Measurements from ENCODE around the gene VTI1B. TPM values are rescaled to one million over a fixed set of nuclear protein-coding genes. Genes with fewer than 3 reads are reported as not detected.
"Not testable (repeated sequence)": the region's sequence is repeated elsewhere in the genome, so short reads cannot be mapped to it uniquely, and the experiment has no call there.

VTI1B gene
- total and polyA plus RNA-seq, 4 donors = 64.5 to 179 (median 124) TPM

DNA sequence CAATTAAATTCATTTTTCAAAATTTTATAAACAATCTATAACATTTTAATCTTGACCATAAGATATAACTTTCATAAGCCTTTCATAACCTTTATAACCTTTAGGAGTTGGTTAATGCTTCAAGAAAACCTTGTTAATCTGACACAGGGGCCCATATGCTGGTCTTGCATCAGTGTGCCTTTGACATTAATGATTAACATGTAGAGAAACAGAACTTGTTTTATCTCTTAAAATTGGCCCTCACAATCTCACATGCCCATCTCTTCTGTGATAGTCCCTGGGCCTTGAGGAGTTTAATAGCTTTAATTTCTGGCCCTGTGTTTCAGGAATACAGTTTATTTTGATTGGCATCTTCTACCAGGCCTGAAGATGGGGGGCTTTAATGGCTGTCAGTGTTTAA is 34.9 kb upstream of the VTI1B start:
- H3K27me3 ChIP-seq (ENCODE audit: control insufficient read depth, insufficient read depth, low read length); H3K36me3 ChIP-seq (ENCODE audit: control insufficient read depth, insufficient read depth, low read length); H3K27ac ChIP-seq (ENCODE audit: low read depth, low read length); H3K4me1 ChIP-seq (ENCODE audit: control insufficient read depth, insufficient read depth, low read length); H3K9me3 ChIP-seq (ENCODE audit: control insufficient read depth, insufficient read depth, low read length); H3K4me3 ChIP-seq (ENCODE audit: low read depth, low read length); DNase-seq (ENCODE audit: low read depth in 4 of 6, low spot score in 6 of 6): not testable (repeated sequence)

DNA sequence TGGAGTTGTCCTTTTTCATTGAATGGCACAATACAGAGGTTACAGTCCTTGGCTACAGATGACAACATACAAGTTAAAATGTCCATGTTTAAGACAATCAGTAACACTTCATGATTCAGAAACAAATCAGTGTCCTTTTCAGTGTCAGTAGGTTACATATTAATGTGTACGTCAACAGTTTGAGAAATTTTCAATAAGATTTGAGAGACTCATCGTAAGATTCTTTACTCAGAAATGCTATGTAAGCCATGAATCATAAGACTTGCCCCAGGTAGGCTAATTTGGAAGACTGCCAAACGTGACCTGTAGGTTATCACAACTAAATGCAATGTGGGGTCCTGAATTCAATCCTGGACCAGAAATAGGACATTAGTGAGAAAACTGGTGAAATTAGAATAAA is 30.8 kb upstream of the VTI1B start:
- no peak overlapping the region for H3K27ac ChIP-seq (ENCODE audit: low read depth, low read length)
- DNase-seq (ENCODE audit: low read depth in 4 of 6, low spot score in 6 of 6) = no peak
- WGBS (ENCODE audit: insufficient coverage) = 92% methylated on average over 3 of the region's 3 CpGs
- H3K9me3 ChIP-seq (ENCODE audit: control insufficient read depth, insufficient read depth, low read length) = peaks cover 4% of the 10 kb centered on the region
- no peak overlapping the region for H3K4me3 ChIP-seq (ENCODE audit: low read depth, low read length)
- no peaks in the 10 kb centered on the region for H3K36me3 ChIP-seq (ENCODE audit: control insufficient read depth, insufficient read depth, low read length)
- no peaks in the 10 kb centered on the region for H3K4me1 ChIP-seq (ENCODE audit: control insufficient read depth, insufficient read depth, low read length)
- no peaks in the 10 kb centered on the region for H3K27me3 ChIP-seq (ENCODE audit: control insufficient read depth, insufficient read depth, low read length)

DNA sequence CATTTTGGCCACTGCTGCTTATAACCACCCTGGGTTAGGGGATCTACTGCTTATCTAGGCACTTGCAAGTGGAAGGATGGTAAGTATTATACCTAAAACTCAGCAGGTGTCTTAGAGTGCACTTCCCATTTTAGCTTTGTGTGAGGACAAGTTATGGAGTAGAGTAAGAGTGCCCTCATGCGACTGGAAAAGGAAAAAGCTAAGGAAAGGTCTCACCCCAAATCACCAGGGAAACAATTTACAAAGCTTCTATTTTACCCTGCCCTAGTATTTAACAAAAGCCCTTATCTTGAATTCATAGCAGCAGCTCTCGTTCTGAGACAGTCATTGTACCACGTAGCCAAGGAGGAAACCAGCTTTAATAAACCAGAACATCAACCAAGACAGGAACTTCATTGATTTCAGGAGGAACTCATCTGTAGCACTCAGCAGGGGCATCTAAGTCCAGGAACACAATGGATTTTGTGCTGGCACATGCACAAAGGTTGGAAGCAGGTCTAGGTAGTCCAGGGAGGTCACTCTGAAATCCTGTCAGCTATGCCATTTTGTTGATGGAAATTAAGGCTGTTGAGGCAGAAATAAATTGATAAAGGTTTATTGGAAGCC is 30.2 kb upstream of the VTI1B start:
- DNase-seq (ENCODE audit: low read depth in 4 of 6, low spot score in 6 of 6) = peak; percentile 33 to 89 (median 54)
- Histone ChIP-seq H3K9me3 (ENCODE audit: control insufficient read depth, insufficient read depth, low read length) (peaks cover 2% of the 10 kb centered on the region), H3K4me1 (ENCODE audit: control insufficient read depth, insufficient read depth, low read length) (no peaks in the 10 kb centered on the region), H3K36me3 (ENCODE audit: control insufficient read depth, insufficient read depth, low read length) (no peaks in the 10 kb centered on the region), H3K4me3 (ENCODE audit: low read depth, low read length) (no peak overlapping the region), H3K27ac (ENCODE audit: low read depth, low read length) (no peak overlapping the region), H3K27me3 (ENCODE audit: control insufficient read depth, insufficient read depth, low read length) (no peaks in the 10 kb centered on the region)
- WGBS (ENCODE audit: insufficient coverage) = 0% methylated on average over 2 of the region's 3 CpGs

DNA sequence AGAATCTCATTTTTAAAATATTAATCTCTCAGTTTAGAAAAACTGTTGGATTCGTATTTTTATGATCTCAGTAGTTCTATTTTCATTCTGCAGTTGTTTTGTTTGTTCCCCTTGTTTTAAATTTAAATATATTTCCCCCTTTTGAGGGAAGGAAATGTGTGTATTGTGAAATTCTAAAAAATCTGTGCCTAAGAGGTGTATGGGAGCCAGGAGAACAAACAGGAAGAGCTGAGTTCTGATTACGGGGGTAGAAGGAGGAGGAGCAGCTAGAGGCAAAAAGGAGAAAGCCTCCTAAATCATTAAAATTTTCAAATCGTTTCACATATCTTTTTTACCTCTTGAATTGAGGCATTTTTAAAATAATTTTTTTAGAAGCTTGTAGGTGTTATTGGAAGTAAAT is 29.6 kb upstream of the VTI1B start:
- Histone ChIP-seq H3K27me3 (ENCODE audit: control insufficient read depth, insufficient read depth, low read length) (no peaks in the 10 kb centered on the region), H3K36me3 (ENCODE audit: control insufficient read depth, insufficient read depth, low read length) (no peaks in the 10 kb centered on the region), H3K27ac (ENCODE audit: low read depth, low read length) (no peak overlapping the region), H3K9me3 (ENCODE audit: control insufficient read depth, insufficient read depth, low read length) (peaks cover 2% of the 10 kb centered on the region), H3K4me3 (ENCODE audit: low read depth, low read length) (no peak overlapping the region), H3K4me1 (ENCODE audit: control insufficient read depth, insufficient read depth, low read length) (no peaks in the 10 kb centered on the region)
- no CpG with 5 or more reads among the region's 3 CpGs for WGBS (ENCODE audit: insufficient coverage)
- no peak for DNase-seq (ENCODE audit: low read depth in 4 of 6, low spot score in 6 of 6)

DNA sequence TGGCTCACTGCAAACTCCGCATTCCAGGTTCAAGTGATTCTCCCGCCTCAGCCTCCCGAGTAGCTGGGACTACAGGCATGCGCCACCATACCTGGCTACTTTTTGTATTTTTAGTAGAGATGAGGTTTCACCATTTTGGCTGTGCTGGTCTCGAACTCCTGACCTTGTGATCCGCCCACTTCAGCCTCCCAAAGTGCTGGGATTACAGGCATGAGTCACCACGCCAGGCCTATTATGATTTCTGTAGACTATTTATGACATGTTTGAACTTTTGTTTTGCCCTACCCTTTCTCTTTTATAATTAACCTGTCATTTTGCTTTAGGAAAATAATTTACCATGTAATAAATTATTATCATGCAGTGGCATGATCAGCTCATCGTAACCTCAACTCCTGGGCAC is 27.1 kb upstream of the VTI1B start, which contains the start of gene RDH12:
Gene RDH12, plus strand, starts transcription at position 395 of the 400 bp plus-strand sequence. CDS start 20,757 bp downstream, outside the sequence.
- H3K36me3 ChIP-seq (ENCODE audit: control insufficient read depth, insufficient read depth, low read length) = not testable (repeated sequence)

DNA sequence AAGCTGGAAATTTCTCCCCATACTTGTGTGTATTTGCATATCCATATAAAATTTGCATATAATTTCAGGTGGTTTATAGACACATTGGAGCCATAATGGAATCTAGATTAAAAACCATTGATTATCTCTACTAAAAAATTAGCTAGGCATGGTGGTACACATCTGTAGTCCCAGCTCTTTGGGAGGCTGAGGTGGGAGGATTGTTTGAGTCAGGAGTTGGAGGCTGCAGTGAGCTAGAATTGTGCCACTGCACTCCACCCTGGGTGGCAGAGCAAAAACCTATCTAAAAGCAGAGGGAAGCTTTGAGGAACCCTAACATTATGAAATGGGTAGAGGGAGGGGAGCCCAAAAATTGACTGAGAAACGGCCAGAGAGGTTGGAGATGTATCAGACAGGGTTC is 23.7 kb upstream of the VTI1B start:
- Histone ChIP-seq H3K27ac (ENCODE audit: low read depth, low read length) (no peak overlapping the region), H3K4me1 (ENCODE audit: control insufficient read depth, insufficient read depth, low read length) (peaks cover 4% of the 10 kb centered on the region), H3K36me3 (ENCODE audit: control insufficient read depth, insufficient read depth, low read length) (no peaks in the 10 kb centered on the region), H3K9me3 (ENCODE audit: control insufficient read depth, insufficient read depth, low read length) (no peaks in the 10 kb centered on the region), H3K4me3 (ENCODE audit: low read depth, low read length) (no peak overlapping the region), H3K27me3 (ENCODE audit: control insufficient read depth, insufficient read depth, low read length) (no peaks in the 10 kb centered on the region)
- no CpG with 5 or more reads among the region's 1 CpG for WGBS (ENCODE audit: insufficient coverage)
- DNase-seq (ENCODE audit: low read depth in 4 of 6, low spot score in 6 of 6) = no peak

More for the DNA sequence above, 27.1 kb upstream of the VTI1B start, which contains the start of gene RDH12:
- H3K27ac ChIP-seq (ENCODE audit: low read depth, low read length); H3K27me3 ChIP-seq (ENCODE audit: control insufficient read depth, insufficient read depth, low read length); H3K4me1 ChIP-seq (ENCODE audit: control insufficient read depth, insufficient read depth, low read length); H3K9me3 ChIP-seq (ENCODE audit: control insufficient read depth, insufficient read depth, low read length); H3K4me3 ChIP-seq (ENCODE audit: low read depth, low read length); DNase-seq (ENCODE audit: low read depth in 4 of 6, low spot score in 6 of 6): not testable (repeated sequence)
- 84% methylated on average over 4 of the region's 8 CpGs for WGBS (ENCODE audit: insufficient coverage)

DNA sequence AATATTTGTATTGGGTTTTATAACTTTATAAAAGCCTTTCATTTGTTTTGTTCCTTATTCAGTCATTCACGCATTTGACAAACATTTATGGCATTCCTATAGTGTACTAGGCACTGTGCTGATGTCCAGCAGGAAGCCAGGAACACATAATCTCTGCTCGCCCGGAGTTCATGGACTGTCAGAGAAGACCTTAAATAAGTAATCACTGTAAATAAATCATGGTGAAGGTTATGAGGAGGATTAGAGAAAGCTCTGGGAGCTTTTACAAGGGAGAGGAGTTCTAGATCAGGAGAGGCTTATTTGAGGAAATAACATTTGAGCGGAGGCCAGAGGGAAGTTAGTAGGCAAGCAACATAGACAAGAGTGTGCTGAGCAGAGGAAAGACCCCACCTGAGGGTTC is 22.6 kb upstream of the VTI1B start:
- 64% methylated on average over 3 of the region's 4 CpGs for WGBS (ENCODE audit: insufficient coverage)
- no peak for DNase-seq (ENCODE audit: low read depth in 4 of 6, low spot score in 6 of 6)
- Histone ChIP-seq H3K27me3 (ENCODE audit: control insufficient read depth, insufficient read depth, low read length) (no peaks in the 10 kb centered on the region), H3K27ac (ENCODE audit: low read depth, low read length) (no peak overlapping the region), H3K36me3 (ENCODE audit: control insufficient read depth, insufficient read depth, low read length) (peaks cover 4% of the 10 kb centered on the region), H3K4me1 (ENCODE audit: control insufficient read depth, insufficient read depth, low read length) (peaks cover 4% of the 10 kb centered on the region), H3K9me3 (ENCODE audit: control insufficient read depth, insufficient read depth, low read length) (no peaks in the 10 kb centered on the region), H3K4me3 (ENCODE audit: low read depth, low read length) (no peak overlapping the region)

DNA sequence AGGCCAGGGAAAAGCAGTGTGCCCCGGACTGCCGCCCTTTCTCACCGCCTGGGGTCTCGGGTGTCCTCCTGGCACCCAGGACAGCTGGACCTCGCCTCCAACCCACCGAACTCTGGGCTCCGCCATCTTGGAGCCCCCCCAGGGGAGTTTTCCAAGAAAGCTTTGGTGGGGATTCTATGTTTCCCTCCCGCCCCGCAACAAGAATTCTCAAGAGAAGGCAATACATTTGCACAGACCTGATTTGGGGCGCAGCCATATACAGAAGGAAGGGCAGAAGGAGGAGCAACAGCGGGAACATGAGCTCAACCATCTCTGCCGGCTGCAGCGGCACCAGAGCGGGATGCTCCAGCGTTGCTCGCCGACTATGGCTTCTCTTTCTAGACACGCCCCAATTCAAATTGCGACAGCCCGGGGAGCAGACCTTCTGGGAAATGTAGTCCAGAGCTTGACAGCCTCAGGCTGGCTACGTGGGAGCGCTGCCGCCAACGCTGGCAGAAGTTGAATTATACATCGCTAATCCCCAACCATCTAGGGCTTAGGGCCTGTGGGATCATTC is 21.0 kb upstream of the VTI1B start, which contains the start of gene RDH11:
Gene RDH11, minus strand, starts transcription at position 371 of the 556 bp plus-strand sequence. Its CDS starts 61 bp downstream, at position 310.
- 0% methylated on average over 21 of the region's 25 CpGs for WGBS (ENCODE audit: insufficient coverage)
- H3K36me3 ChIP-seq (ENCODE audit: control insufficient read depth, insufficient read depth, low read length) = peaks cover 8% of the 10 kb centered on the region
- H3K4me1 ChIP-seq (ENCODE audit: control insufficient read depth, insufficient read depth, low read length) = peaks cover 4% of the 10 kb centered on the region
- peak within 1 kb of the TSS; percentile 93 for H3K27ac ChIP-seq (ENCODE audit: low read depth, low read length)
- peak; percentile 77 to 98 (median 86) for DNase-seq (ENCODE audit: low read depth in 4 of 6, low spot score in 6 of 6)
- H3K27me3 ChIP-seq (ENCODE audit: control insufficient read depth, insufficient read depth, low read length) = no peaks in the 10 kb centered on the region
- peak within 1 kb of the TSS; percentile 89 for H3K4me3 ChIP-seq (ENCODE audit: low read depth, low read length)
- no peaks in the 10 kb centered on the region for H3K9me3 ChIP-seq (ENCODE audit: control insufficient read depth, insufficient read depth, low read length)

DNA sequence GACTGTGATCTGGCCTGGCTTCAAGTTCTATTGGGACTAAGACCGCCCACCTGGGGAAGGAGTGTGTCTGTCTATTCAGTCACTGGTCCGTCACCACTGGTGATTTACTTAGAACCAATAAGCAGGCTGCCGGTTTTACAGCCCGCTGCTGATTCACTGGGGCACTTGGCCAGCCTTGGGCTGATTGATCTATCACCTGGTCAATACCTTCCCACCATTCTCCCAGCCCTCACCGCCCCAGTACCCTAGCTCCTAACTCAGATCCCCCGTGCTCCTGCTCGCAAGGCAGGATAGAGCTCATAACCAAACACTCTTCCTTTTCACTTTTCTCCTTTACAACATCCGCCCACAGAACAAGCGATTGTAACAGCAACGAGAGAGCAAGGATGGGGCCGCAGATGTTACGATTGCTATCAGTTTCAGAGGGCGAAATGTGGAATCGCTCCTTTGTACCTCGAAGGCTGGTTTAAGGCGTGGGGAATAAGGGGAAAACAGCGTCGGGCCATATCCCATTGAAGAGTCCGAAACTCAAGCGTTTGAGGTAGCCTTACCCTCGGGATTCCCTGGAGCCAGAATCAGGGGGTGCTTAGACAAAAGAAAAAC is 20.5 kb upstream of the VTI1B start:
- Histone ChIP-seq H3K4me3 (ENCODE audit: low read depth, low read length) (peak overlapping the region; percentile 89), H3K27me3 (ENCODE audit: control insufficient read depth, insufficient read depth, low read length) (no peaks in the 10 kb centered on the region), H3K36me3 (ENCODE audit: control insufficient read depth, insufficient read depth, low read length) (peaks cover 13% of the 10 kb centered on the region), H3K27ac (ENCODE audit: low read depth, low read length) (peak overlapping the region; percentile 93), H3K9me3 (ENCODE audit: control insufficient read depth, insufficient read depth, low read length) (no peaks in the 10 kb centered on the region), H3K4me1 (ENCODE audit: control insufficient read depth, insufficient read depth, low read length) (peaks cover 4% of the 10 kb centered on the region)
- peak in 5 of 6 donors; percentile 39 to 88 (median 53) for DNase-seq (ENCODE audit: low read depth in 4 of 6, low spot score in 6 of 6)
- WGBS (ENCODE audit: insufficient coverage) = 0% methylated on average over 20 of the region's 21 CpGs

DNA sequence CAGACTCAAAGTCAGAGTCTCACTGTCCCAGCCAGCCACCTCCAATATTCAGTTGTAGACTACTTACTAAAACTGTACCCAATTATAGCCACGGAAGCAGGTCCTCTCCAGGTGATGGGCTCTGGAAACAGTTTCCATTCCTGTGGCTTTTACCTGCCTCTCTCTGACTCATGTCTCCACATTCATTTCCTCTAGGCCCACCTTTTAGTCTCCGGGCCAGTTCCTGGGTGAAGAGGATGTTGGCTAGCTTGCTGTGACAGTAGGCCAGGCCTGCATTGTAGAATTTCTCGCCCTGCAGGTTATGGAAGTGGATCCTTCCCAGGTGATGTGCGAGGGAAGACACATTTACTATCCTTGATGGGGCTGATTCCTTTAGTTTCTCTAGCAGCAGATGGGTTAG is 15.6 kb upstream of the VTI1B start:
- Histone ChIP-seq H3K4me1 (ENCODE audit: control insufficient read depth, insufficient read depth, low read length) (peaks cover 4% of the 10 kb centered on the region), H3K27me3 (ENCODE audit: control insufficient read depth, insufficient read depth, low read length) (no peaks in the 10 kb centered on the region), H3K36me3 (ENCODE audit: control insufficient read depth, insufficient read depth, low read length) (peaks cover 52% of the 10 kb centered on the region), H3K27ac (ENCODE audit: low read depth, low read length) (no peak overlapping the region), H3K4me3 (ENCODE audit: low read depth, low read length) (no peak overlapping the region), H3K9me3 (ENCODE audit: control insufficient read depth, insufficient read depth, low read length) (no peaks in the 10 kb centered on the region)
- DNase-seq (ENCODE audit: low read depth in 4 of 6, low spot score in 6 of 6) = no peak
- WGBS (ENCODE audit: insufficient coverage) = 78% methylated on average over 1 of the region's 4 CpGs
